HK-2 (cell line): ENCODE results near the gene TCEAL7.
"Not testable (repeated sequence)": the region's sequence is repeated elsewhere in the genome, so short reads cannot be mapped to it uniquely, and the experiment has no call there.

Experiments used
- DNase-seq: peaks from one replicate; pipeline ENCODE4 v3.0.0-alpha.2; 2018; ENCODE audit not compliant: unreplicated experiment

The TCEAL7 gene, protein sequence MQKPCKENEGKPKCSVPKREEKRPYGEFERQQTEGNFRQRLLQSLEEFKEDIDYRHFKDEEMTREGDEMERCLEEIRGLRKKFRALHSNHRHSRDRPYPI

GRCh38 chrX:103329991-103330390 is at the start of gene TCEAL7:
Gene TCEAL7 (plus strand): TSS chrX:103330239. CDS start chrX:103331404, 1,165 bp downstream.
- DNase-seq: no peak

DNA sequence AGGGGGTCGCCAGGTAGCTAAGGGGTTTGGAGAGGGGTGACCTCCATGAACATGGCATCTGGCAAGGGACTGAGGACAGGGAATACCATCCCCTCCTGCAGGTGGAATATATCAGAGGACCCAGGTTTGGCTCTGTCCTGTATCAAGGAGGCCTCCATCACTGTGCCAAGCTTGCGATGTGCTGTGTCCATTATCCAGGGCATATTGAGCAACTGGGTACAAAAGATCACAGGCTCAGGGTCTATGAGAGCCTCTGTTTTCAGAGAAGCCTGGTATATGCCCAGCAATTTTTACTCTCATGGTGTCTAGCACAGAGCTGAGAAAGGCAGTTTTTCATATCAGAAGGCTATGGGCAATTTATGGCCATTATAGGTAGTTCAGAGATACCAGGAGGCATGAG is 36.9 kb upstream of the TCEAL7 start:
- no peak for DNase-seq

GRCh38 chrX:103304705-103305104 is 25.3 kb upstream of the TCEAL7 start:
- no peak for DNase-seq

- not testable (repeated sequence) for DNase-seq
Measured at GRCh38 chrX:103305666-103306065, 24.4 kb upstream of the TCEAL7 start.

- DNase-seq: no peak
Measured at GRCh38 chrX:103309860-103310554, 20.0 kb upstream of the TCEAL7 start.

DNA sequence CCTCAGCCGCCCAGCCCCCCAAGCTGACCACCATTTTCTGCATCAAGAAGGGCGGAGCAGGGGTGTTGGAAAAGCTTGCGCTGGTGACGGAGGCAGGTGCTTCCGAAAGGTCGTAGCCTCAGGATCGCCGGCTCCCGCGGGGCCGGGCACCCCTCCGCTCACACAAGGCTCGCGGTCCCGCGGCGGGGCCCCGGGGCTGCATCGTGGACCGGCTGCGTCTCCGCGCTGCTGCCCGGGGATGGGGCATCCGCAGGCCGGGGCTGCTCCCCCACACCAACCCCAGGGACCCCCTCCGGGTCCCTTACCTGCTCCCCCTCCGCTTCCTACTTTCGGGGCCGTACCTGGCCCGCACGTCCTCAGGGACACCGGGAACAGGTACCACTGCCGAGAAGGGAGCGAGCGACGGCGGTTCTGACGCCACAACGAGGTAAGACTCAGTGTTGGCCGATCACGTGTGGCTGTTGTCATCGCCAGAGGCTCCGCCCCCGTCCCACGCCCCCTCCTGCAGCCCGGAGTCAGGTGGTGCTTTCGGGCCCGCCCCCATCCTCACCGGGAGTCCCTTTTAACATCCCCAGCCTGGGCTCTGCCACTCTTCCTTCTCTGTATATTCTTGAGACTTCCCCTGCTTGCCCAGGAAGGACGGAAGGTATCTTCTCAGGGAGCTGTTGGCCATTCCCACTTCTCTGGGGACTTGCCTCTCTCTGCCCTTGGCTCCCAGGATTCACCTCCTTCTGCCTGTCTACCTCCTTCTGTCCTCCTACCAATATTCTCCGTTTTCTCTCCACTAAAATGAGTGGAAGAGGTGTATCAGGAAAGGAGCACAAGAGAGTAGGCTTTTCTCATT is 19.3 kb upstream of the TCEAL7 start, which contains the start of gene BEX2:
Gene BEX2, minus strand, starts transcription at position 436 of the 844 bp plus-strand sequence. CDS start 1,014 bp downstream, outside the sequence.
- DNase-seq: peak; percentile 69

DNA sequence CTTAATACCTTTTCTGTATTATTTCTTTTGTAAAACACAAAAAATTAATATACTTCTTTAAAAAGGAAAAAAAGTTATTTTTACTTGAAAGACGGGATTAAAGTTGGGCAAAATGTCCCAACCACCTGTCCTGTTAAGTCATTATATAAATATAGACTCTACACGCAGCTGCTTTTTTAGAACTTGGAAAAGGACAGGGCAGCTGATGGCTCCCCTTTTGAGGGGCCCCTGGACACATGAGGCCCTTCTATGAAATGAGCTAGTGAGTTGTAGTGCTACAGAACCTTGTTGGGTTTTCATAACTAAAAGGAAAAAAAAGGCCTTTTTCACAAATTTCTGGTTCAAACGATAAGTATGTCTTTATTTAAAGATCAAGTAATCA is 18.6 kb upstream of the TCEAL7 start:
- DNase-seq: no peak

- DNase-seq: no peak
Measured at GRCh38 chrX:103330681-103331288, 746 bp downstream of the TCEAL7 start.

GRCh38 chrX:103338663-103339062 is 8.6 kb downstream of the TCEAL7 start:
- DNase-seq: no peak

DNA sequence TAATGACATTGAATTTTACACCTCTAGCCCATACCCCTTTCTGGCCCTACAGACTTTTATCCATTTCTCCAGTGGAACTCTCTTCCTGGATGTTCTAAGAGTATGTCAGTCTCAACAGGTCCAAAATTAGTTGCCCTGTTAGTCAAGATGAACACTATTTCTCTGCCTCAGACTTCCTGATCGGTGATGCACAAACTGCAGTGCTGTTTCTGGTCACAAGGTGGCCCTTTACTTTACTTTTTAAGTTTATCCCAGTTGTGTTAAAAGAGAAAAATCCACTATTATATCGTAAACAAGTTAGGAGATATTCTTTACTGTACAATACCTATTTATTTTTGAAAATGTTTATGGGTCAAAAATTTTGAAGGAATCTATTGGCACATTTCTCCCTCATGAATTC is 13.1 kb downstream of the TCEAL7 start:
- DNase-seq: peak; percentile 15

DNA sequence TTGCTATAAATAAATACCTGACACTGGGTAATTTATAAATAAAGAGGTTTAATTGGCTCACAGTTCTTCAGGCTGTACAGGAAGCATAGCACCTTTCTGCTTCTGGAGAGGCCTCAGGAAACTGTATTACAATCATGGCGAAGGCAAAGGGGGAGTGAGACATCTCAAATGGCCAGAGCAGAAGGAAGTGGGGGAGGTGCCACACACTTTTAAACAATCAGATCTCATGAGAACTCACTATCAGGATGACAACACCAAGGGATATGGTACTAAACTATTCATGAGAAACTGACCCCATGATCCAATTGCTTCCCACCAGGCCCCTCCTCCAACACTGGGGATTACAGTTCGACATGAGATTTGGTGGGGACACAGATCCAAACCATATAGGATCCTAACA is 14.6 kb downstream of the TCEAL7 start:
- no peak for DNase-seq

DNA sequence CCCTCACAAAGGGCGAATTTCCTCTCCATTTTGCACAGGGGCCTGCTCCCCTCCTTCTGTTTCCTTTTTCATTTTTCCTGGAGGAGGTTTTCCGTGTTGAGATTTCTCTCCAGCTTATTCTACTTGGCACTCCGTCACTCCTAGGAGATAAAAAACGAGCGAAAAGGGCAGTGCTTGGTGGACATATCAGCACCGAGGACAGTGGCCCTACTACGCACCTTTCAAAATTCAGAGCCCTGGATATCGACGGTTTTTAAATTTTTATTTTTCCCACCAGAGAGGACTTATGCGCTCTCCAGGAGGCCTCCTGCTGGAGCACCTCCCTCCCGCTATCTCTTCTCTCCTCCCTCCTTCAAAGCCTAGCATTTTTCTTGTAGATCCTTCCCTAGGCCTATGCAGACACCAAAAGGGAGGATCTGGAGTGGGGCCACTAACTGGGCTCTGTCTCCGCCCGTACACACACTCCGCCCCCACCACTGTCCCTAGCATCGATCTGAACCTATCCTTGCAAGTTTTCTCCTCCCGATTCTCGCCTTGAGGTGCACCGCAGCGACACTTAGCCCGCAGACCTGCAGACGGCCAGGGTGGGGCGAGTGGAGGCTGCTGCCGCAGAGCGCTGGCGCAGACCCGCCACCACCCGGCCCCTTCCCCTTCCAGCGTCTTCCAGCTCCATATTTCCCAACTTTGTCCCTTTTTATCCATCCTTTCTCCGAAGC is 17.8 kb downstream of the TCEAL7 start:
- DNase-seq: no peak

DNA sequence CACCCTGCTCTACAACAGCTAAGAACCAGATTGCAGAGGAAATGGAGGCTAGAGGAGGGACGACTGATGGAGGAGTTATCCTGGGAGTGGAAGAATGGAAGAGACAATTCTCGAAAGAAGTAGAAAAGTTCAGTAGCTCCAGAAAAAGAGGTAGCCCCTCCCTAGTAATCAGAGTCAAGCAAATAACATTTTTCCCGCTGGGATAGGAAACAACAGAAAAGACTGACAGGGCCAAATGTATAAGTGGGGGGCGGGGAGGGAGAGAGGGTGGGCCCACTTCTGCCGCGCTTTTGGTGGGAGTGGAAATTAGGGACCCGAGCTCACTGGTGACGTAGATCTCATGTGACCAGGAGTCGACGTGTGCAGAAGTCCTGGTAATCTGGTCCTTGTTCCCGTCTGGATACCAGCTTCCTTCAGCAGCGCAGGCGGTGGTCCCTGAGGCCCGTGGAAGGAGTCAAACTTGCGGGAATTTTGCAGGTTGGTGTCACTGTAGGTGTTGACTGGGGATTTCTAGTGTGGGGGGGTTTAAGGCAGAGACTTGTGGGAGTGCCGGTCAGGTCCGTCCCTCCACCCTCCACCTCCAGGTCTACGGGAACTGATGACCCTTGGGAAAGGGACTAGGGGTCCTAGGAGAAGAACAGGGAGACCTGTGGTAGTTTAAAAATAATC is 26.2 kb downstream of the TCEAL7 start, which contains the start of gene TCEAL9:
Gene TCEAL9, plus strand, starts transcription at position 377 of the 669 bp plus-strand sequence. CDS start 1,179 bp downstream, outside the sequence.
- DNase-seq: peak; percentile 55

- peak; percentile 21 for DNase-seq
Measured at GRCh38 chrX:103356858-103357257, 26.8 kb downstream of the TCEAL7 start.

DNA sequence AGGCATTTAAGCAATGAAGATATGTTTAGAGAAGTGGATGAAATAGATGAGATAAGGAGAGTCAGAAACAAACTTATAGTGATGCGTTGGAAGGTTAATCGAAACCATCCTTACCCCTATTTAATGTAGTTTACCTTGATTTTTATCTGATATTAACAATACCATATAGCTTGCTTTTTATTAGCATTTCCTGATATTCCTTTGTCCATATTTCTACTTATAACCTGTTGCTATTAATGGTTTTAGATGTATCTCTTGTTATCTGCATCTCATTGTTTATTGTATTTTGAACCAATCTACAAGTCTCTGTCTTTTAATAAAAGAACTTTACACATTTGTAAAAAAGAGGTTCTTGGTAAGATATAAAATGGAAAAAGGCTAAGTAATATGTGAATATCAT is 27.8 kb downstream of the TCEAL7 start:
- DNase-seq: no peak

DNA sequence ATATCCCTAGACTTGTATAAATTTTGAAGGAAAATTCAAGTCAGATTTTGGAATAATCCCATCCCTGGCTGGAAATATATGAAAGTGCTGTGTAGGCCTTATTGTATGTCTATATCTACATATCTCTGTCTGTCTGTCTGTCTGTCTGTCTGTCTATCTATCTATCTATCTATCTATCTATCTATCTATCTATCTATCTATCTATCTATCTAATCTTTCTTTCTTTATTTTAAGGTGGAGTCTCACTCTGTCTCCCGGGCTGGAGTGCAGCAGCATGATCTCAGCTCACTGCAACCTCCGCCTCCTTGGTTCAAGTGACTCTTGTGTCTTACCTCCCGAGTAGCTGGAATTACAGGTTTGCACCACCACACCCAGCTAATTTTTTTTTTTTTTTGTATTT is 29.6 kb downstream of the TCEAL7 start:
- not testable (repeated sequence) for DNase-seq

GRCh38 chrX:103360092-103360491 is 30.1 kb downstream of the TCEAL7 start:
- DNase-seq: no peak

- DNase-seq: no peak
Measured at GRCh38 chrX:103360916-103361315, 30.9 kb downstream of the TCEAL7 start.

DNA sequence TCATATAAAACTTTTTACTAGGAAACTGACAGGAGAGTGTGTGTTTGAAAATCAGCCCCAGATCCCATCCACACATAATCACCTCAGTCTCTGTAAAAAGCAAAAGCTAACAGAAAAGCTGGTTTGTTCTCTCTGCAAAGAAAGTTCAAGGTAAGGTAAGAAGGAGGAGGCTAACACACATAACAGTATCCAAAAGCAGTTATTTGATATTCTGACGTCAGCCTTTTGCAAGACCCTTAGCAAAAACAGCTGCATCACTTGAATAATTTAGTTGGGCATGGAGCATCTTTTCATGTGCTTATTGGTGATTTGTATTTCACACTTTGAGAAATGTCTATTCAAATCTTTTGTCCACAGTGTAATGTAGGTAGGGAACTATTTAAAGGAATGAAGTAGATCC is 31.8 kb downstream of the TCEAL7 start:
- no peak for DNase-seq

GRCh38 chrX:103362474-103362873 is 32.4 kb downstream of the TCEAL7 start:
- no peak for DNase-seq

DNA sequence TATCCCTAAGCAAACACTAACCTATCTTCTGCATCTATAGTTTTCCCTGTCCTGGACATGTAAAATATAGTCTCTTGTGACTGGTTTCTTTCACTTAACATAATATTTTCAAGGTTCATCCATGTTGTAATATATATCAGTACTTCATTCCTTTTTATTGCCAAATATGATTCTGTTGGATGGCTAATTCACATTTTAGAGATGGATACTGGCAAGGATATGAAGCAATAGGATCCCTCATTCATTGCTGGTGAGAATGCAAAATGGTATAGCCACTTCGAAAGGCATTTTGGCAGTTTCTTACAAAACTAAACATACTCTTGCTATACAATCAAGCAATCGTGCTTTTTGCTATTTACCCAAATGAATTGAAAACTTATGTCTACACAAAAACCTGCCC is 33.0 kb downstream of the TCEAL7 start:
- DNase-seq: no peak
